T-helper 22 cell (primary cell): Measurements from ENCODE around the gene PPIL6.

Experiments
- DNase-seq: peaks from one replicate; pipeline ENCODE4 v3.0.0-alpha.2; 2020; ENCODE audit warnings: low read depth

Gene PPIL6

DNA sequence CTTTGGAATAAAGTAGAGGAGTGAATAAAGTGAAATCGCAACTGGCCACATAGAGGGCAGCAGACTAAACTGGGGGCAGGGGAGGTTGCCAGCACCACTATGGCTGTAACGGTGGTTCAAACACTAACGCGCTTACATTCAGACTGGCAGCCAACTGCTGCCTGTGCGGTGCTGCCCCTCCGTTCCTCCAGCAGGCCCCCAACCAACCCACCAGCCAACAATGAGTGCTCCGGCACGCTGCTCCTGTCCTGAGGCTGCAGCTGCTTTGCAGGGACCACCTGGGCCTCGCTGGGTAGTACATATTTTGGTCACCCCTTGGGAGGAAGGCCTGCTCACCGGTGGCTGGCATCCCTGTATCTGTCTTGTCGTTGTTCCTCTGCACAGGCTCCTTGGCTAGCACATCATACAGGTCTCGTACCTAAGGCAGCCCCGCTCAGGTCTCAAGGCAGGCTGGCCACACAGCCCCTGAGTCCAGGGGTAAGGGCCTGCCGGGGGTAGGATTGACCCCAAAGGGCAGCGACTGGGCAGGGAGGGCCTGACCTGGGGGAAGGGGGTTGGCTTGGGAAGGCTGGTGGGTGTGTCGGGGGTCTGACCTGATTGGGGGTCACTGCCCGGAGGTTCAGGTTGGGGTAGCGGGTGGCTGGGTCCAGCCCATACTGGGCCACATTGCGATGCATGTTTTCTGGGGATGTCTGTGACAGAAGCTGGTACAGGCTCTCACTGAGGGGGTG is 8.8 kb upstream of the PPIL6 start:
- DNase-seq, result no peak

DNA sequence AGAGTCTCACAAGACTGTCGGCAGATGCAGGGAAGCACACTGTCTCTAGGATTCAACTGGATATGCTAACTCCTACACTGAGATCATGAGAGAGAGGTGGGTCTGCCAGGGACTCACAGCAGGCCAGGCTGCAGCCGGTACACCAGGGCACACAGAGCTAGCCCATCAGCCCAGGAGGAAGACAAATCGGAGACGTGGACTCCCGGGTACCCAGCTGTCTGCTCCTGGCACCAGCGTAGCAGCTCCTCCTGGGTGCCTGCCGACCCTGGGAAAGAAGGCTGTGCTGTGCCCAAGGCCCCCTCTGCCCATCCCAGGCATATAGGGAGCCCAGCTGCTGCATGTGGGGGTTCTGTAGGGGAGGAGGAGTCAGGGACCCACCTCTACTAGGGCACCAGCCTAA is 8.2 kb upstream of the PPIL6 start:
- DNase-seq, result no peak

DNA sequence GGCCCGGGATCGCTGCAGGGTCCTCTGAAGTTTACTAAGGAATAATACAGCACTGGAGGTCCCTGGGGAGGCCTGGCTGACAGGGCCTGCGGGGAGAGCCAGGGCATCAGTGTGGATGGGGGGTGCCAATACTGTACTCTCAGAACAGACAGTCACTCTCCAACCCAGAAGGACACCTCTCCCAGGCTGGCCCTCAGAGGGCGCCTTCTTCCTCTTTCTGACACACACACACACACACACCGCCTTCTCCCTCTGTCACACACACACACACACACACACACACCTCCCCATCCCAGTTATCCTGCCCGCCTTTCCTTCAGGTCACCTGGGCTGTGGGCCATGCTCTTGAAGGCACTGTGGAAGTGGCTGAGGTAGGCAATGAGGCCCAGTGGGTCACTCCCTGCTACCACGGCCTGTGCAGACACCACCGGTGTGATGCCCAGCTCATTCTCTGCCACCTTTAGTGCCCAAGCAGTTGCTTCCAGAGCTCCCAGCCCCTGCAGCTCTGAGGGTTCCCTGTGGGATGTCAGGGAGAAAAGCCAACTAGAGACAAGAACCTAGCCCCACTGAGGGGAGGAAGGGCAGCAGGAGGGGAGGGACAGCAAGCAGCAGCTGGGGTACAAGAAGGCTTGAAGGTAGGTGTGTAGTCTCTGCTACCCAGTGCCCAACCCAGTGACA is 7.6 kb upstream of the PPIL6 start:
- no peak for DNase-seq

DNA sequence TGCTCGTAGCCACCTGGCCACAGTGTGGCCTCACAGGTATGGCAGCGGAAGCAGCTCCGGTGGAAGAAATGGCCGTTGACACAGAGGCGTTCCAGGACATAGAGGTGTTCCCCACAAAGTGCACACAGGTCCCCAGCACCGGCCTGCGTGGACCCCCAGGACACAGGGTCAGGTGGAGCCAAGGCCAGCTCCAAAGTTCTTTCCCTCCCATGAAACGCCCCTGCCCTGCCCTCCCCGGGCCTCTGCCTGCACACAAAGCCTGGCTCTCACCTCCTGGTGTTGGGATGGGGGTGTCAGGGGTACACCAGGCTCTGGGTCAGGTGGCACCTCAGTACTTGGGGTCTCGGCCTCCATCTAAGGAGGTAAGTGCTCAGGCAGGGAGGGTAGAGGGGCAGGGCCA is 6.7 kb upstream of the PPIL6 start:
- DNase-seq, result no peak

DNA sequence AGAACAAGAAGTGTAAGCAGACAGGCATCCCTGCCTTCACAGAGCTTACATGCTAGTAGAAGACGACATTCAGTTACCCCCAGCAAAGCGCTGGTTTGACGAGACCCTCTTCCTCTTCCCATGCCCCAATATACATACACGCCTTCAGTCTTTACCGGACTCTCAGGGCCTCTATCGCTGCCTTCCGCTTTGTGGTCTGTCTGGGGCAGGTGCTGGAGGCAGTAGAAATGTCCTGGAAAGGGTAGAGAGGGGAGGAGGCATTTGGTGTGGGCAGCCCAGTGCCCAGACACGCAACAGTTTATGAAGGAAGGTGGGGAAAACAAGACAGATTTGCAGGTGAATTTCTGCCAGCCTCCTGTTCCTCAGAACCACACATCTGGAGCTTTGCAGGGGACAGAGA is 6.1 kb upstream of the PPIL6 start:
- no peak for DNase-seq

DNA sequence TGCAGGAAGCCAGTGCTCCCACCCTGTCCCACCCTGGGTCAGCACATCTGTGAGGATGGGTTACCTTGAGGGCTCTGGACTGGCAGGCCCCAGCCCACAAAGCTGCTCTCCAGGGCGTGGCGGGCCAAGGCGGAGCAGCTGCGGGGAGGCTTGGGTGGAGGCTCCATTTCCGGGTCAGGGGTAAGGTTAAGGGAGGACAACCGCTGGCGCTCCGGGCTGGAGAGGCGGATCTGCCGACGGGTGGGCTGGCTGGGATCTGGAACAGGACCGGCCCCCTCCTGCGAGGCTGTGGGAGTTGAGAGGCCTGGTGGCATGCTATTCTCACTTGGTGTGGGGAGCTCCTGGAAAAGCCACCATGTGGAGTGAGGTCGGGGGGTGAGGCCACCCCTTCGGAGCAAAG is 5.6 kb upstream of the PPIL6 start:
- no peak for DNase-seq

DNA sequence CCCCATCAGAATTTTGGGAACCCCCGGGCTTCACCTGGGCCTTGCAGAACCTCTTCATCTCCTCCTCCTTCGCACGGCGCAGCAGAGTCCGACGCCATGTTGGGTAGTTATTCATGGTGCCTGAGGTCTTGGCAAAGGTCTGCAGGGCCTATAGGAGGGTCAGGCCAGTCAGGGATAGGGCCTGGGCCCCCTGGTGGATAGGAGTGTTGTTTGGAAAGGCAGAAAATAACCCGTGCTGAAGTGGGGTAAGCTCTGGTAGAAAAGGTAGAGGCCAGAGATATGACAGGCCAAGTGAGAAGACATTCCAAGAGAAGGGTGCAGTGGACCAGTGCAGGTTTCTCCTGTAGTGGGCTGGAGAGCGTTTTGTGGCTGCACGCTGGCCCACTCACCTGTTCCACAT is 5.0 kb upstream of the PPIL6 start:
- no peak for DNase-seq

DNA sequence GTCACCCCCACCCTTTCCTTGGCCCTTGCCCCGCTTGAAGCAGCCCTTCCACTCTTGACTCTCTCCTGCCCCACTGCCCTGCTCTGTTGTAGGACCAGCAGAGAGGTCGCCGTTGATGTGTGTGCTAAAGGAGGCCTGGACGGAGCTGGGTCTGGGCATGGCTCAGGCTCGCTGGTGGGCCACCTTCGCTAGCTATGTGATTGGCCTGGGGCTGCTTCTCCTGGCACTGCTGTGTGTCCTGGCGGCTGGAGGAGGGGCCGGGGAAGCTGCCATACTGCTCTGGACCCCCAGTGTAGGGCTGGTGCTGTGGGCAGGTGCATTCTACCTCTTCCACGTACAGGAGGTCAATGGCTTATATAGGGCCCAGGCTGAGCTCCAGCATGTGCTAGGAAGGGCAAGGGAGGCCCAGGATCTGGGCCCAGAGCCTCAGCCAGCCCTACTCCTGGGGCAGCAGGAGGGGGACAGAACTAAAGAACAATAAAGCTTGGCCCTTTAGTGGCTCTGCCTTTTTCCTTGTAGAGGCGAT is 3.1 kb upstream of the PPIL6 start:
- no peak for DNase-seq

DNA sequence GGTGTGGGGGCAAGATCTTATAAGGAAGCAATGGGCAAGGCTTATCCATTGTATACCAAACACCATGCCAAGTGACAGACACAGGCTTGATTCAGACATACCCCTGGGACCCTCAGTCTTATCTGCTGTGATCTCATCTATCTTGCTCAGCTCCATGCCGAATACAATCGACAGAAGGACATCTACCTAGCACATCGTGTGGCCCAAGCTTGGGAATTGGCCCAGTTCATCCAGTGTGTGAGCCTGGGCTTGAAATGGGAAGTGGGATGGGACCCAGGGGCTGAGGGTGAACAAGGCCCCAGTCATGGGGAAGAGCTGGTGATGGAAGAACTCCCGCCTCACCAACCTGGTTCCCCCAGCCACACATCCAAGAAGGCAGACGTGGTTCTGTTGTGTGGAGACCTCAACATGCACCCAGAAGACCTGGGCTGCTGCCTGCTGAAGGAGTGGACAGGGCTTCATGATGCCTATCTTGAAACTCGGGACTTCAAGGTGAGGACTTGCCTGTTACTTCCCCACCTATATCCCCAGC is 2.0 kb upstream of the PPIL6 start:
- DNase-seq, result no peak

DNA sequence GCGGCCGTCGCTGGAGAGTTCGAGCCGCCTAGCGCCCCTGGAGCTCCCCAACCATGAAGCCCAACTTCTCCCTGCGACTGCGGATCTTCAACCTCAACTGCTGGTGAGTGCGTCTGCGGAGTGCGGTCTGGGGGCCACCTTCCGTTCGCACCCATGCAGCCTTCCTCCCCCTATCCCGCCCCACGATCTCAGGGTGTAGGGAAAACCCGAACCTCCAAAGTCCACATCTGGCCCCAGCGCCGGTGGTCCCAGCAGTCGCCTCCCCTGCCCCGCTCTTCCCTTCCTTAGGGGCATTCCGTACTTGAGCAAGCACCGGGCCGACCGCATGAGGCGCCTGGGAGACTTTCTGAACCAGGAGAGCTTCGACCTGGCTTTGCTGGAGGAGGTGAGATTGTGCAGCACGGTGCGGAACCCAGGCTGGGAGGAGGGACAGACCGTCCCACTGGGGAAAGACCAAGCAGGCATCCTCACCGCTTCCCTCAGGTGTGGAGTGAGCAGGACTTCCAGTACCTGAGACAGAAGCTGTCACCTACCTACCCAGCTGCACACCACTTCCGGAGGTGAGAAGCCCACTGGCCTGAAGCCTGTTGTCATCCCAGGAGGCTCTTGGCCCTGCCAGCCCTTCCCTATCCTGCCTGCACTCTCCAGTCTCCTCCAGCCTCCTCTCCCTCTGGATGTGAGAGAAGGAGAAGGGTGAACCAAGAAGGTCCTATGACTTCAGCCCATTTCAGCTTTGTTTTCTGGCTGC is 815 bp upstream of the PPIL6 start:
- peak; percentile 42 for DNase-seq

DNA sequence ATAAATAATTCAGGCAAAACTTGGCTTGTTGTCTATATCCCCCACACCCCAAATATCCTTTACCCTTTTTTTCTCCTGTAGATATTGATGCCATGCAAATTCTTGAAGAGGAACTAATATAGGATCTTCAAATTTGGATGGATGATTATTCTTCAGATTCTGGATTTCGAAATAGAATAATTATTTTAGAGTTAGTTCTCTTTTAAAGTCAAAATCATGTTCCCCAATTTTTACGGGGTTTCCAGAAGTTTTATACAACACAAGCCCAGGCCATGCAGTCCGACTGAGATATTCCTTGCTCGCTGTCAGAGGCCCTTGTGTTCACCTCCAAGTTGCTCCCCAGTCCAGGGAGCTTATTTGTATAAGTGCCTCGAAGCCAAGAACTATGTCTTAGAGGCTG is 4.4 kb downstream of the PPIL6 start:
- DNase-seq, result no peak

DNA sequence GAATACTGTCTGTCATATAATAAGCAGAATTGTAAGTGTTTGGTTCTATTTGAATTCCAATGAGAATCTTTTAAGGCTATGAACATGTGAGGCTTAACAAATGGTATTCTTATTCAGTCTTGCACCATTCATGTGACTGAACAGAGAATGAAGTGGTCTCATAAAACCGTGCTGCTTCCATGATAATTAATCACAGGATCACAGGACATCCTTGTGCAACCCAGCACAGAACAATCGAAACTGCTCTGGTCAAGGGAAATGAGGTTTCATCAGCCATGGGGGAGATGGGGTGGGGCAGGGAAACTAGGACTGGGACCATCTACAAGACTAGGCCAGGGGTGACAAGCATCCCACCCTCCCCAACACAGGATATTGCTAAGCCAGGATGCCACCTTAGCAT is 6.0 kb downstream of the PPIL6 start:
- no peak for DNase-seq

DNA sequence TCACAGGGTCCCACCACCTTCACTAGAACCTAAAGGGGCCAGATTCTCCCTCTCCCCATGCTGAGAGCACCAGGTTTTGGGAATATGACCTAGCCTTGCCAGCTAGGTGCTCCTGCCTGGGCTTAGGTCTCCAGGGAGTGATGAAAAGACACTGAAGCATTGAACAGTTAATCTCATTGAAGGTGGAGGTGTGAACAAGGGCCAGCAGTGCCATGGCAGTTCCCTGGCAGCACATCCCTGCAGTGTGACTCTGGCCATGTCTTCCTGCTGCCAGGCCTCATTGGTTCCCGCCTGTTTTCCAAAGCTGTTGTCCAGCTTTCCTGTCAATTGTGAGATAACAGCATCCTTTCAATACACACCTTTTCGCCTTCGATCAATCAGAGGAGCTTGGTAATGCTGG is 10.9 kb downstream of the PPIL6 start:
- DNase-seq, result no peak

DNA sequence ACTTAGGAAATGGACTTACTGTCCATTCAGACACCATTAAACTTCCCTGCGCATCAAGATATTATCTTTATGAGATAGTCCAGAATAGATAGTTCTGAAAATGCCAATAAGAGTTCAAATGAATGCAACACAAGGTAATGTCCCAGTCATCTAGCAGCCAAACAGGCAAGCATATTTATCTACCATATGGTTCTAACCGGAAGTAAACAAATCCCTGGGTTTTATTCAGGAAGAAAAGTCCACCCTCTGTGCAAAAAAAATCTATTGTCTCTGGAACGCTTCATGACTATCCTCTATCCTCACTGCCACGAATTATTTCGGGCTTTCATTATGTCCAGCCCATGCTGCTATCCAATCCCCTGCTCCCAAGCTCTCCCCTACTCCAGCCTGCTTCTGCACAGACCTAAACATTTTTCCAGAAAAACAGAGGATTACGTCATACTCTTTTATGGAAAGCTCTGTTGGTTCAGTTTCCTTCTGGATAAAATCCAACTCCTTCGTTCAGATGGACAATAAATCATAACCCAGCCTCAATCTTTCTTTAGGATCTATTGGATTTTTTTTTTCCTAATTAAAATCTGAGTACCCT is 11.4 kb downstream of the PPIL6 start:
- no peak for DNase-seq

DNA sequence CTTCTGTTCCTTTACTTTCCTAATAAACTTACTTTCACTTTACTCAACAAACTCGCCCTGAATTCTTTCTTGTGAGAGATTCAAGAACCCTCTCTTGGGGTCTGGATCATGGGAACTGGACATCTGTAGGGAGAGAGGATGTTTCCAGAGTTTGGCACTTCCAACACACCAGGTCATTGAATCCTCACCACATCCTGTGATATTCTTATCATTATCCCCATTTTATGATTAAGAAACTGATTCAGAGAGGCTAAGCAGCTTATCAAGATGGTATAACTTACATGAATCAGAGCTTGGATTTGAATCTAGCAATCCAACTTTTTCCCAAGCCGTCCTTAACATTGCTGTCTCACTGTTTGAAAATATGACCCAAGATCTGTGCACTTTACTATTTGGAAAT is 15.5 kb downstream of the PPIL6 start:
- DNase-seq, result no peak

DNA sequence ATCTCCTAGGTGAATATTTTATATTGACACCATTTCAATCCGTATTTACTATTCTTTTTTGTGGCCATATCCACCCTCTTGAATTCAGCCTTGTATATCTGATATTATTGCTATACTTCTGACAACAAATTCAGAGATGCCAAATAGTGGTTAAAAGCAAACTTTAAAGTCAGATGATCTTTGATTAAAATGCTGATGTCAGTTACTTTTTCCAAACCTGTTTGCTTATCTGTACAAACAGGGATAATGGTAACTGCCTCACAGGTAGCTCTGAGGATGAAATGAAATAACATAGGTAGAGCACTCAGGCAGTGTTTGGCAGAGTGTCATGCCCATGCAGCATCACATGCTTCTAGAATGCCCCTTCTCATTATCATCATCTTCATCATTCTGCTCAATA is 19.2 kb downstream of the PPIL6 start:
- DNase-seq, result no peak

DNA sequence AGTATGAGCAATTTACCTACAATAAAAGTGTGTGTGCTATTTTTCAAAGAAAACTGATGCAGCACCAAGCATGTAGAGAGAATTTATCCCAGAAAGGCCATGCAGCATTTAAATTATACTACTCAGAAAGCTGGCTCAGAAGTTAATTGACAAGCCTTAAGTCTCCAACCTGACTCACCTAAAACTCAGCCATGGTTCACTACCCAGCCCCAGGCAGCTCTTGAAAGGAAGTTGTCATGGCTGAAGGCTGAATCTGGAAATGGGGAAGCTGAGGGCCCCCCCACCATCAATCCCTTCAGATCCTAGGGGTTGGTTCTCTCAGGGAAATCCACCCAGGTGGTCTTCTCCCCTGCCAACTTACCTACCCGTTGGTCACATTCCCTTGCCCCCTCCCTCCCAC is 19.7 kb downstream of the PPIL6 start:
- DNase-seq, result no peak

DNA sequence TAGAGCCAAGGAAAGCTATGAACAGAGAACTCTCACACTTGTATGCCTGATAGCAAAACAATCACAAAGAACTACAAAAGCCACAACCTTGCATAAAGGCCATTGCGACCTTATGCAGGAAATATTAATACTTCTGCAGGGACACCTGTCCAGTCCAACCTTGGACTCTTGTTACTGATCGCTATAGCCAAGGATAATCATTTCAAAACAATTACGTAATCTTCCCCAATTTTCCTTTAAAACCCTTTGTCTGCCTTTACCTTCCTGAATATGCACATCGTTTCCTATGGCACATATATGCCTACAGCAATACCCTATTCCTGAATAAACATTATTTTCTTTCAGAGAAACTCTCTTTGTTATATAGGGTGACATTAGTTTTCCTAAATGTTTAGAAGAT is 22.8 kb downstream of the PPIL6 start:
- no peak for DNase-seq

DNA sequence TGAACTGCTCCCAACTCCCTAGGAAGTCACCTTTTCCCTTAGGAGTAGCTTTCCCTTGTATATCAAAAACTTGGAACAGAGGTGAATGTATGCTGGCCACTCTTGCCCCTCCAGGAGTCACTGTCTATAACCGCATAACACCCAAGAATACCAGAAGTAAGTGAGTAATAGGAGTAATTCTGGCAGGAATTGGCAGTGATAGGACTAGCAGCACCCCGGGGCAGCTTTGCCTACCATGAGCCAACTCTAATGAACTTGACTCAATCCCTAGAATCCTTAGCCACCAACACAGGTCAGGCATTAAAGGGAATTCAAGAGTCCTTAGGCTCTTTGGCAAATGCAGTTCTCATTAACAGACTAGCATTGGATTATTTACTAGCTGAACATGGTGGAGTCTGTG is 29.4 kb downstream of the PPIL6 start:
- no peak for DNase-seq

DNA sequence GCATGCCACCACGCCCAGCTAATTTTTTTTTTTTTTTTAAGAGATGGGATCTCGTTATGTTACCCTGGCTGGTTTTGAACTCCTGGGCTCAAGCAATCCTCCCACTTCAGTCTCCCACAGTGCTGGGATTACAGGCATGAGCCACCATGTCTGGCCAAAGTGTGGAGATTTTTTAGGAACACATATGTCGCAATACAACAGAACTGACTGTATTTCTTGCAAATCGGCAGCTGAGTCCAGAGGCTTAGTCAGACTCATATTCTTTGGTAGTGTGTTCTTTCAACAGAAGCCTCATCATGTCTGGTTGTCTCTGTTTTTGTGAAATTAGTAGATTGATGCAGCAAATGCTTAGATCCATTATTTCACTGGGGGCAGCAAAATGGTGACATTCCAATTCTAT is 34.2 kb downstream of the PPIL6 start:
- no peak for DNase-seq

DNA sequence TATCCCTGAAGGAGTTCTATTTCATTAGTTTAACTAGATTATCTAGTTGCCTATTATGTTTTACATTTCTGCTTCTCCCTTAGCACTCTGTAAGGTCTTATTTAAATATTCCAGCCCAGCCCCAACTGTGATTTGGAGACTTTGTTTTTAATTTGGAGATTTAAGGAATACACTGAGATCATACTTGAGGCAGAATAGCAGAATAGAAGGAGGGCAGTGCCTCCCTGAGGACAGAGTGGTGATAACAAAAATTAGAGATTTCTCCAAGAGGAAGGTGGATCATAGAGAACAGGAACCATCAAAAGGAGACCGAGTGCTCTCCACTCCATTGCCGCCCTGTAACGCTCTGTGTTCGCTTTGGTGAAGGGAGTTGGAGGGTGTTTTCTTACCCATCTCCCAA is 43.4 kb downstream of the PPIL6 start:
- DNase-seq, result no peak

DNA sequence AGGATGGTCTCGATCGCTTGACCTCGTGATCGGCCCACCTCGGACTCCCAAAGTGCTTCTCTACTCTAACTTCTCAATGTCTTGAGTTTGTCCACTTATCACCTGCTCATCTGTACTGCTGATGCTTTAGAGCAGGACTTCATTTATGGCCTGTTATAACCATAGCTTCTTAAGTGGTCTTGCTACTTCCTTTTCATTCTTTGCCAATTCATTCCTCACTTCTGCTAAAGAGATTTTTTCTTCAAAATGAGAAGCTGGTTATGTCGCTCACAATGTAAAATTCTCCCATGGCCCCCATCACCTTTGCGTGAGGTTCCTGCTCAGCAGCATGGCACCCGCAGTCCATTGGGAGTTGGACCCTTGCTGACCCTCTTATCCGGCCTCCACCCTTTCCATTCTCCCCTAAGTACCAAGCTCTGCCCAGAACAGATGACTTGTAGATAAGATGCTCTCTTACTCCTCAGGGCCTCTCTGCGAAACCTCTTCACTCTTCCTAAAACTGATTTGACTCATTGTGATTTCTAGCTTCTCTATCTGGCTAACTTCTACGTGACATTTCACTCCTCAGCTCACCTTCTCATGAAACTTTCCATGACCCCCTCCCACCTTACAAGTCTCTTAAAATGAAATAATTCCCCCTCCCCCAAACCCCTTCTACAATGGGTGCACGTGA is 44.2 kb downstream of the PPIL6 start:
- no peak for DNase-seq
